H1 (cell line): ENCODE data around the gene BHMT. TPM values are rescaled to one million over a fixed set of nuclear protein-coding genes. Genes with fewer than 3 reads are reported as not detected.

ENCODE experiments used
- CTCF ChIA-PET: fragments of 300-600 bp; sonication (Branson Sonifier 250); formaldehyde crosslinking; loops from one replicate; lab custom pipeline; 2021; ENCODE audit not compliant: partially characterized antibody; lab: Charles Lee
- POLR2A ChIA-PET: fragments of 300-600 bp; sonication (Branson Sonifier 250); formaldehyde crosslinking; loops from one replicate; lab custom pipeline; 2021; ENCODE audit warnings: inconsistent platforms; ENCODE audit not compliant: partially characterized antibody; lab: Charles Lee
- DNase-seq, 2 experiments: peaks; one replicate each; pipeline versions ENCODE4 v3.0.0 to v3.0.0-alpha.2; 2010 to 2022; ENCODE audit warnings: low spot score in 2 of 2, low read depth in 1 of 2, mixed read lengths in 1 of 2
- FAIRE-seq: peaks from 2 replicates; lab custom pipeline; 2011; peaks lifted over from hg19 to GRCh38; lab: Jason Lieb, UNC
- H2AFZ ChIP-seq: 2 replicates; pipeline ENCODE4 v1.8.1; 2012; ENCODE audit warnings: low read length, inconsistent platforms
- H2AK5ac ChIP-seq: 2 replicates; pipeline ENCODE4 v1.6.1; 2013; ENCODE audit warnings: low read depth, low read length
- H2BK120ac ChIP-seq: replicated peaks from 2 replicates; pipeline ENCODE3; 2013; ENCODE audit warnings: low read depth, low read length, inconsistent platforms
- H2BK12ac ChIP-seq: 2 replicates; pipeline ENCODE4 v1.6.1; 2013; ENCODE audit warnings: low read depth, low read length
- H2BK15ac ChIP-seq: 2 replicates; pipeline ENCODE4 v1.6.1; 2013; ENCODE audit warnings: low read length
- H2BK20ac ChIP-seq: 2 replicates; pipeline ENCODE4 v1.6.1; 2013; ENCODE audit warnings: low read length
- H2BK5ac ChIP-seq: 2 replicates; pipeline ENCODE4 v1.6.1; 2013; ENCODE audit warnings: low read depth, low read length
- H3K14ac ChIP-seq: 2 replicates; pipeline ENCODE4 v1.6.1; 2013; ENCODE audit warnings: inconsistent platforms; ENCODE audit not compliant: insufficient read length
- H3K18ac ChIP-seq: 2 replicates; pipeline ENCODE4 v1.6.1; 2013; ENCODE audit warnings: low read length; ENCODE audit errors: extremely low read depth
- H3K23ac ChIP-seq: 2 replicates; pipeline ENCODE4 v1.6.1; 2013; ENCODE audit warnings: inconsistent platforms; ENCODE audit not compliant: insufficient read length
- H3K23me2 ChIP-seq: 2 replicates; pipeline ENCODE4 v1.6.1; 2013; ENCODE audit warnings: low read depth, low read length
- H3K27ac ChIP-seq: 2 replicates; pipeline ENCODE4 v1.6.1; 2011; ENCODE audit warnings: low read depth, low read length, inconsistent platforms
- H3K27me3 ChIP-seq, 4 experiments: replicated peaks in 1 of 4; 1 replicate in 1 of 4; 2 replicates in 3 of 4; pipeline versions ENCODE4 v1.6.1 to v1.8.1; 2011 to 2013; ENCODE audit warnings: low read length in 3 of 4, mild to moderate bottlenecking in 3 of 4, inconsistent platforms in 2 of 4, mixed read lengths in 2 of 4, moderate library complexity in 1 of 4; ENCODE audit not compliant: control insufficient read depth in 3 of 4, insufficient read depth in 3 of 4; ENCODE audit errors: extremely low read depth in 1 of 4
- H3K36me3 ChIP-seq, 4 experiments: 2 replicates each; pipeline versions ENCODE4 v1.6.1 to v1.8.1; 2011 to 2013; ENCODE audit warnings: mild to moderate bottlenecking in 4 of 4, low read length in 3 of 4, moderate library complexity in 2 of 4, control low read depth in 1 of 4, inconsistent platforms in 1 of 4; ENCODE audit not compliant: insufficient read depth in 4 of 4, control insufficient read depth in 2 of 4
- H3K4ac ChIP-seq: replicated peaks from 2 replicates; pipeline ENCODE3; 2013; ENCODE audit warnings: low read length, low read depth, mixed read lengths, inconsistent platforms; ENCODE audit not compliant: insufficient read length
- H3K4me1 ChIP-seq, 4 experiments: replicated peaks in 1 of 4; 1 replicate in 1 of 4; 2 replicates in 3 of 4; pipeline versions ENCODE4 v1.6.1 to v1.8.1; 2011 to 2013; ENCODE audit warnings: low read length in 3 of 4, inconsistent platforms in 2 of 4, mixed read lengths in 1 of 4; ENCODE audit not compliant: insufficient read depth in 4 of 4, control insufficient read depth in 3 of 4
- H3K4me2 ChIP-seq, 2 experiments: 2 replicates each; pipeline versions ENCODE4 v1.6.1 to v1.8.1; 2011 to 2013; ENCODE audit warnings: low read depth in 2 of 2, low read length in 2 of 2, control low read depth in 1 of 2, inconsistent platforms in 1 of 2, mild to moderate bottlenecking in 1 of 2; ENCODE audit not compliant: insufficient read depth in 1 of 2
- H3K4me3 ChIP-seq, 4 experiments: fragments of 200-600, 300-600 bp in 1 of 4; sonication (generic), shearing (Covaris generic), sonication (Bioruptor Twin) in 1 of 4; 2 replicates each; pipeline versions ENCODE4 v1.5.1 to v1.8.1; 2011 to 2016; ENCODE audit warnings: low read length in 4 of 4, low read depth in 3 of 4, control low read depth in 2 of 4, inconsistent platforms in 2 of 4, mild to moderate bottlenecking in 2 of 4, mixed read lengths in 1 of 4, moderate library complexity in 1 of 4; ENCODE audit not compliant: insufficient read depth in 2 of 4; ENCODE audit errors: extremely low read depth in 1 of 4
- H3K56ac ChIP-seq: replicated peaks from 2 replicates; pipeline ENCODE3; 2013; ENCODE audit warnings: low read depth, mild to moderate bottlenecking, mixed read lengths, low read length, inconsistent platforms; ENCODE audit not compliant: insufficient read length
- H3K79me1 ChIP-seq: 2 replicates; pipeline ENCODE4 v1.6.1; 2013; ENCODE audit warnings: low read depth, low read length, control low read depth
- H3K79me2 ChIP-seq, 2 experiments: 2 replicates each; pipeline versions ENCODE4 v1.6.1 to v1.8.1; 2012 to 2013; ENCODE audit warnings: low read length in 2 of 2, mild to moderate bottlenecking in 2 of 2, inconsistent platforms in 1 of 2; ENCODE audit not compliant: insufficient read depth in 2 of 2, control insufficient read depth in 1 of 2
- H3K9ac ChIP-seq, 4 experiments: replicated peaks in 1 of 4; 1 replicate in 1 of 4; 2 replicates in 3 of 4; pipeline versions ENCODE4 v1.6.1 to v1.8.1; 2011 to 2013; ENCODE audit warnings: low read depth in 3 of 4, low read length in 3 of 4, control low read depth in 2 of 4, mild to moderate bottlenecking in 2 of 4, moderate library complexity in 2 of 4, inconsistent platforms in 1 of 4; ENCODE audit errors: extremely low read depth in 1 of 4
- H3K9me3 ChIP-seq, 2 experiments: 2 replicates each; pipeline versions ENCODE4 v1.6.1 to v1.8.1; 2012 to 2013; ENCODE audit warnings: mild to moderate bottlenecking in 2 of 2, moderate library complexity in 2 of 2, control low read depth in 1 of 2, inconsistent platforms in 1 of 2, low read depth in 1 of 2, low read length in 1 of 2, mixed read lengths in 1 of 2; ENCODE audit not compliant: insufficient read depth in 2 of 2
- H4K20me1 ChIP-seq, 2 experiments: replicated peaks in 1 of 2; 2 replicates each; pipeline versions ENCODE3 to v1.8.1; 2011 to 2013; ENCODE audit warnings: inconsistent platforms in 2 of 2, low read length in 2 of 2, mild to moderate bottlenecking in 1 of 2; ENCODE audit not compliant: insufficient read depth in 2 of 2, control insufficient read depth in 1 of 2
- H4K5ac ChIP-seq: 2 replicates; pipeline ENCODE4 v1.6.1; 2013; ENCODE audit warnings: low read length, low read depth, mixed read lengths, inconsistent platforms; ENCODE audit not compliant: insufficient read length
- H4K8ac ChIP-seq: 2 replicates; pipeline ENCODE4 v1.8.0; 2013; ENCODE audit warnings: mild to moderate bottlenecking, moderate library complexity, low read length, inconsistent platforms; ENCODE audit not compliant: insufficient read depth; ENCODE audit errors: extremely low read depth
- H4K91ac ChIP-seq: replicated peaks from 2 replicates; pipeline ENCODE3; 2013; ENCODE audit warnings: low read length, mixed read lengths, inconsistent platforms; ENCODE audit not compliant: insufficient read length
- CEBPB ChIP-seq: IDR thresholded peaks from 2 replicates; pipeline ENCODE4 v1.6.1; 2012; ENCODE audit warnings: low read depth, low read length
- RAD21 ChIP-seq, 2 experiments: IDR thresholded peaks in 1 of 2; conservative IDR thresholded peaks in 1 of 2; 2 replicates each; pipeline ENCODE4 v1.6.1; 2011; ENCODE audit warnings: low read depth in 2 of 2, low read length in 2 of 2, improper control_type of control experiment in 1 of 2, inconsistent platforms in 1 of 2, mild to moderate bottlenecking in 1 of 2, moderate library complexity in 1 of 2
- SP4 ChIP-seq: IDR thresholded peaks from 2 replicates; pipeline ENCODE4 v1.6.1; 2012; ENCODE audit warnings: low read length, inconsistent platforms
- WGBS, 2 experiments: shearing (Covaris generic) in 1 of 2; methylation state at CpG; one replicate each; pipeline versions ENCODE4 v1.1.6 to v1.1.7; 2013 to 2015; ENCODE audit warnings: low lambda C conversion rate in 2 of 2, mixed read lengths in 2 of 2, inconsistent platforms in 1 of 2, low coverage in 1 of 2, missing lambda C conversion rate in 1 of 2; ENCODE audit not compliant: insufficient replicate concordance in 2 of 2, insufficient coverage in 1 of 2, insufficient read length in 1 of 2; ENCODE audit errors: extremely low coverage in 1 of 2, missing lambda C conversion rate in 1 of 2; 5-methylcytosine and 5-hydroxymethylcytosine counted together
- polyA plus RNA-seq, 7 experiments: library from polyadenylated mRNA; depleted of rRNA in 3 of 7; stranded (reverse) in 5 of 7; unstranded in 2 of 7; fragments of >200 nt in 5 of 7; fragments of 200-250 nt in 2 of 7; gene quantifications; 1 replicate in 5 of 7; 2 replicates in 1 of 7; 4 replicates in 1 of 7; pipeline versions ENCODE4 v1.2.1 to v1.2.3, GENCODE V29; 2011 to 2013; ENCODE audit warnings: missing spikeins in 2 of 7, mixed read lengths in 2 of 7
- total RNA-seq: library from RNA; stranded (reverse); fragmentation: NEBNext Ultra II Directional; extraction: Animal tissue kit (Norgen Biotek cat#: 25700); gene quantifications from 2 replicates; pipeline ENCODE4 v1.2.1, GENCODE V29; 2021
- TF ChIP-seq, protein P1 (sequence below), 3 experiments: IDR thresholded peaks; 1 replicate in 2 of 3; 2 replicates in 1 of 3; pipeline versions ENCODE4 v1.5.1 to v1.6.1; 2011; ENCODE audit warnings: low read length in 3 of 3, mild to moderate bottlenecking in 3 of 3, inconsistent platforms in 2 of 3, low read depth in 1 of 3, moderate library complexity in 1 of 3; ENCODE audit not compliant: insufficient read depth in 1 of 3; ENCODE audit errors: control extremely low read depth in 1 of 3

BHMT gene
- total and polyA plus RNA-seq, 2 of the 8 experiments (the other 6 are each of a cell fraction or from before 2014, with no cell fraction given) = 0.54 to 1.6 TPM

GRCh38 chr5:79133121-79133656 is 21.6 kb downstream of the BHMT start:
- H2AK5ac ChIP-seq = no peak overlapping the region
- H4K8ac ChIP-seq = no peak overlapping the region
- peak overlapping the region; percentile 51 for H3K18ac ChIP-seq
- H3K4me3 ChIP-seq = peak overlapping the region in 3 of 4 experiments; percentile 12 to 54 (median 32); a peak in 4 of 8 replicates
- H2BK20ac ChIP-seq = no peak overlapping the region
- FAIRE-seq (no peak), DNase-seq (no peak)
- peak overlapping the region; percentile 55; the same call in 1 of the 2 replicates for H2BK12ac ChIP-seq
- H2BK15ac ChIP-seq = no peak overlapping the region
- no peaks in the 10 kb centered on the region for H3K27me3 ChIP-seq
- no peak overlapping the region for H3K23ac ChIP-seq
- H2AFZ ChIP-seq = peak overlapping the region; percentile 57; the same call in 1 of the 2 replicates
- POLR2A ChIA-PET = interaction anchor here (1.0 to 1.4 kb wide), 6 partner anchors 13 to 147 kb away, joined by 3 read pairs; no protein-coding TSS in a partner anchor
- peak overlapping the region; percentile 19 to 57; a peak in 3 of 4 replicates for H3K4me2 ChIP-seq
- no peak overlapping the region for H3K14ac ChIP-seq
- H3K9me3 ChIP-seq = no peaks in the 10 kb centered on the region
- H3K4ac ChIP-seq = no peak overlapping the region
- peak overlapping the region; percentile 61 for H2BK5ac ChIP-seq
- no peaks in the 10 kb centered on the region; the same call in 1 of the 2 replicates for H3K79me1 ChIP-seq
- no peak overlapping the region for H3K56ac ChIP-seq
- no peaks in the 10 kb centered on the region for H3K79me2 ChIP-seq
- no peak overlapping the region for H2BK120ac ChIP-seq
- WGBS, 2 experiments = 23% methylated on average over 4 of the region's 4 CpGs; no CpG with 5 or more reads in 1 of the 2 experiments
- CTCF ChIA-PET = interaction anchor here (0.6 to 6.6 kb wide), 72 partner anchors 11 to 659 kb away, joined by 3 to 243 read pairs (median 4); partner anchors contain the start of gene ARSB
- H3K27ac ChIP-seq = no peak overlapping the region
- H3K36me3 ChIP-seq = no peaks in the 10 kb centered on the region
- H4K20me1 ChIP-seq = no peaks in the 10 kb centered on the region
- no peaks in the 10 kb centered on the region; the same call in none of the 2 replicates for H3K23me2 ChIP-seq
- H3K4me1 ChIP-seq = peaks cover 0 to 7% (median 1%) of the 10 kb centered on the region in 4 experiments; a peak in 5 of 7 replicates
- TF ChIP-seq SP4 (0 out of 2 replicates have a peak, but pooled peaks have one; percentile 21), CEBPB (no peak), RAD21 (IDR thresholded peaks at IDR 0.05 in 1 of 2, conservative IDR thresholded peaks at IDR 0.05 in 1 of 2; ENCODE audit: low read depth in 2 of 2, low read length in 2 of 2) (peak in 1 of 2 experiments; percentile 23; a peak in 2 of 4 replicates)
- TF ChIP-seq, protein P1, sequence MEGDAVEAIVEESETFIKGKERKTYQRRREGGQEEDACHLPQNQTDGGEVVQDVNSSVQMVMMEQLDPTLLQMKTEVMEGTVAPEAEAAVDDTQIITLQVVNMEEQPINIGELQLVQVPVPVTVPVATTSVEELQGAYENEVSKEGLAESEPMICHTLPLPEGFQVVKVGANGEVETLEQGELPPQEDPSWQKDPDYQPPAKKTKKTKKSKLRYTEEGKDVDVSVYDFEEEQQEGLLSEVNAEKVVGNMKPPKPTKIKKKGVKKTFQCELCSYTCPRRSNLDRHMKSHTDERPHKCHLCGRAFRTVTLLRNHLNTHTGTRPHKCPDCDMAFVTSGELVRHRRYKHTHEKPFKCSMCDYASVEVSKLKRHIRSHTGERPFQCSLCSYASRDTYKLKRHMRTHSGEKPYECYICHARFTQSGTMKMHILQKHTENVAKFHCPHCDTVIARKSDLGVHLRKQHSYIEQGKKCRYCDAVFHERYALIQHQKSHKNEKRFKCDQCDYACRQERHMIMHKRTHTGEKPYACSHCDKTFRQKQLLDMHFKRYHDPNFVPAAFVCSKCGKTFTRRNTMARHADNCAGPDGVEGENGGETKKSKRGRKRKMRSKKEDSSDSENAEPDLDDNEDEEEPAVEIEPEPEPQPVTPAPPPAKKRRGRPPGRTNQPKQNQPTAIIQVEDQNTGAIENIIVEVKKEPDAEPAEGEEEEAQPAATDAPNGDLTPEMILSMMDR (IDR thresholded peaks at IDR 0.05; ENCODE audit: control extremely low read depth in 1 of 3, insufficient read depth in 1 of 3, low read depth in 1 of 3, low read length in 3 of 3) = peak in 1 of 3 experiments; percentile 8; a peak in 1 of 4 replicates
- no peak overlapping the region for H4K5ac ChIP-seq
- H3K9ac ChIP-seq = no peak overlapping the region
- H4K91ac ChIP-seq = no peak overlapping the region
